OCI-LY1 (cell line): Measurements from ENCODE around the gene OLR1.

Source experiments
- H2AFZ ChIP-seq: fragments of 200-600 bp; sonication (generic), shearing (Covaris generic); 2 replicates; pipeline ENCODE4 v1.6.0; 2014; ENCODE audit warnings: antibody characterized with exemption, mild to moderate bottlenecking, low read length
- H3F3A ChIP-seq: fragments of 200-600 bp; sonication (generic), shearing (Covaris generic); 2 replicates; pipeline ENCODE4 v1.6.0; 2014; ENCODE audit warnings: mild to moderate bottlenecking, antibody characterized with exemption, low read length, moderate library complexity; ENCODE audit not compliant: insufficient read depth
- H3K27ac ChIP-seq: fragments of 200-600 bp; sonication (generic); 2 replicates; pipeline ENCODE4 v1.5.1; 2014; ENCODE audit warnings: low read length, mixed run types, mild to moderate bottlenecking, low read depth; ENCODE audit not compliant: poor library complexity, severe bottlenecking
- H3K27me3 ChIP-seq: fragments of 200-600 bp; sonication (generic); 2 replicates; pipeline ENCODE4 v1.6.0; 2014; ENCODE audit warnings: antibody characterized with exemption, mild to moderate bottlenecking, low read length, moderate library complexity; ENCODE audit not compliant: insufficient read depth
- H3K36me3 ChIP-seq: fragments of 200-600 bp; sonication (generic); 2 replicates; pipeline ENCODE4 v1.6.1; 2014; ENCODE audit warnings: mild to moderate bottlenecking, antibody characterized with exemption, low read length, moderate library complexity, mixed read lengths; ENCODE audit not compliant: insufficient read depth
- H3K4me1 ChIP-seq: fragments of 200-600 bp; sonication (generic); 2 replicates; pipeline ENCODE4 v1.5.1; 2014; ENCODE audit warnings: mild to moderate bottlenecking, low read length, moderate library complexity; ENCODE audit not compliant: insufficient read depth, severe bottlenecking
- H3K4me2 ChIP-seq: fragments of 200-600 bp; sonication (generic), shearing (Covaris generic); 2 replicates; pipeline ENCODE4 v1.6.1; 2014; ENCODE audit warnings: low read length
- H3K4me3 ChIP-seq: fragments of 200-600 bp; sonication (generic); 2 replicates; pipeline ENCODE4 v1.5.1; 2014; ENCODE audit warnings: low read length, low read depth, mild to moderate bottlenecking, mixed read lengths; ENCODE audit not compliant: poor library complexity, severe bottlenecking
- H3K79me2 ChIP-seq: fragments of 200-600 bp; shearing (Covaris generic); 2 replicates; pipeline ENCODE4 v1.6.1; 2016; ENCODE audit warnings: mixed run types, low read length, mixed read lengths; ENCODE audit not compliant: insufficient read depth
- H3K9ac ChIP-seq: fragments of 200-600 bp; sonication (generic), shearing (Covaris generic); 2 replicates; pipeline ENCODE4 v1.6.1; 2014; ENCODE audit warnings: mild to moderate bottlenecking, low read length, mixed read lengths
- H3K9me2 ChIP-seq: fragments of 200-600 bp; sonication (generic), shearing (Covaris generic); 2 replicates; pipeline ENCODE4 v1.6.1; 2014; ENCODE audit warnings: low read depth, mild to moderate bottlenecking, low read length, mixed read lengths
- H3K9me3 ChIP-seq: fragments of 200-600 bp; shearing (Covaris generic); 2 replicates; pipeline ENCODE4 v1.6.1; 2014; ENCODE audit warnings: low read length, mixed read lengths
- H4K20me1 ChIP-seq: fragments of 200-600 bp; sonication (generic), shearing (Covaris generic); 2 replicates; pipeline ENCODE4 v1.6.0; 2016; ENCODE audit warnings: mild to moderate bottlenecking, low read length; ENCODE audit not compliant: insufficient read depth
- EZH2 ChIP-seq: fragments of 200-600 bp; sonication (generic), shearing (Covaris generic); IDR thresholded peaks from 2 replicates; pipeline ENCODE4 v1.8.0; 2017; ENCODE audit warnings: borderline replicate concordance, mixed run types, mild to moderate bottlenecking, antibody characterized with exemption, low read length, moderate library complexity, mixed read lengths
- TF ChIP-seq, protein P1 (sequence below): fragments of 200-600 bp; sonication (generic), shearing (Covaris generic); IDR thresholded peaks from 2 replicates; pipeline ENCODE4 v1.5.1; 2017; ENCODE audit warnings: mild to moderate bottlenecking, antibody characterized with exemption, low read length, moderate library complexity, mixed read lengths

OLR1 gene

DNA sequence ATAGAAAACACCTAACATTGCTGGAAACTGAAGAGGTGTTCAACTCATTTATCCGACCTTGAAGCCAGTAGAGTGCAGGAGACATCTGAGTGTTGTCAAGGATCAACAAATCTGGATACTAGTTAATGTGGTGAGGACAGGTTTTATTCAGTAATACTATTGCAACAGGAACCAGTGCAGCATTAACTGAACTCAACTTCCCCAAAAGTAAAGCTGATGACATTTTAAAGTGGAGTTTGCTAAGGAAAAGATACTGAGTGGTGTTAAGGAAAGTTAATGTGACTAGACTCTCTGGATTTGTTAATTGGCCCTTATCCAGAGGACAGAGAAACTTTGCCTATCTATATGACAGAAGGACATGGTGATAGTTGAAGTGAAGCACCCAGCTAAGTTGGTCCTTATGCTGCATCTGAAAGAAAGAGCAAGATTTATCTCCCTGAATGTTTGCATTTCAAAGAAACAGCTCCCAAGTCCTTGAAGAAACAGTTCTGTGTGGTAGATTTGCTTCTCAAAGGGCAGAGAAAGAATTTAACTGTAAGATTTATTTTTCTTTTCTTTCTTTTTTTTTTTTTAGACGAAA is 40.7 kb downstream of the OLR1 start:
- no peak overlapping the region for H2AFZ ChIP-seq
- H4K20me1 ChIP-seq = no peaks in the 10 kb centered on the region
- H3K79me2 ChIP-seq = no peaks in the 10 kb centered on the region
- no peak overlapping the region for H3K4me2 ChIP-seq
- no peak overlapping the region for H3K4me3 ChIP-seq
- H3K9me3 ChIP-seq = no peaks in the 10 kb centered on the region
- H3K9me2 ChIP-seq = no peaks in the 10 kb centered on the region
- no peaks in the 10 kb centered on the region for H3K36me3 ChIP-seq
- peaks cover 5% of the 10 kb centered on the region for H3K4me1 ChIP-seq
- TF ChIP-seq, protein P1, sequence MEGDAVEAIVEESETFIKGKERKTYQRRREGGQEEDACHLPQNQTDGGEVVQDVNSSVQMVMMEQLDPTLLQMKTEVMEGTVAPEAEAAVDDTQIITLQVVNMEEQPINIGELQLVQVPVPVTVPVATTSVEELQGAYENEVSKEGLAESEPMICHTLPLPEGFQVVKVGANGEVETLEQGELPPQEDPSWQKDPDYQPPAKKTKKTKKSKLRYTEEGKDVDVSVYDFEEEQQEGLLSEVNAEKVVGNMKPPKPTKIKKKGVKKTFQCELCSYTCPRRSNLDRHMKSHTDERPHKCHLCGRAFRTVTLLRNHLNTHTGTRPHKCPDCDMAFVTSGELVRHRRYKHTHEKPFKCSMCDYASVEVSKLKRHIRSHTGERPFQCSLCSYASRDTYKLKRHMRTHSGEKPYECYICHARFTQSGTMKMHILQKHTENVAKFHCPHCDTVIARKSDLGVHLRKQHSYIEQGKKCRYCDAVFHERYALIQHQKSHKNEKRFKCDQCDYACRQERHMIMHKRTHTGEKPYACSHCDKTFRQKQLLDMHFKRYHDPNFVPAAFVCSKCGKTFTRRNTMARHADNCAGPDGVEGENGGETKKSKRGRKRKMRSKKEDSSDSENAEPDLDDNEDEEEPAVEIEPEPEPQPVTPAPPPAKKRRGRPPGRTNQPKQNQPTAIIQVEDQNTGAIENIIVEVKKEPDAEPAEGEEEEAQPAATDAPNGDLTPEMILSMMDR = no peak
- no peak for TF ChIP-seq EZH2
- no peaks in the 10 kb centered on the region for H3F3A ChIP-seq
- no peak overlapping the region for H3K27ac ChIP-seq
- H3K27me3 ChIP-seq = no peaks in the 10 kb centered on the region
- no peak overlapping the region for H3K9ac ChIP-seq

DNA sequence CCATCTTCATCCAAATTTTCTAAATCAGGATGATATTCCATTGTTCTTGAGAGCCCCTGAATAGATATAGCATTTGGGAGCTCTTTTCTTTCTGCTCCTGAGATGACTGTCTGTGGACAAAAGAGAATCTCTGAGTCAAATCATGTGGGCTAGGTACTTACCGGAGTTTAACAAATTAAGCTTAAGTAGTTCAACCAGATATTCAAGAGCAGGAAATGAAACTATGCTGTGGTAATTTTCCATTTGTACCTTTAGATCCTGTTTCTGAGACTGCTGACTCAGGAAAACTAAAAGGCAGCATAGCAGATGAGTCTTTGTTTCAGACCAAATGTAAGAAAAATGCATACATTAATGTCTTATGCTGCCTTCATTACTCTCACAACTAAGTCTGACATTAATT is 41.9 kb downstream of the OLR1 start, which contains the start of gene CLEC7A:
CLEC7A (minus strand) TSS at position 158 of the 400 bp plus-strand sequence; CDS start at position 41, 117 bp downstream.
- TF ChIP-seq, protein P1 = no peak
- no peak for TF ChIP-seq EZH2
- no peak within 1 kb of the TSS for H3K4me2 ChIP-seq

DNA sequence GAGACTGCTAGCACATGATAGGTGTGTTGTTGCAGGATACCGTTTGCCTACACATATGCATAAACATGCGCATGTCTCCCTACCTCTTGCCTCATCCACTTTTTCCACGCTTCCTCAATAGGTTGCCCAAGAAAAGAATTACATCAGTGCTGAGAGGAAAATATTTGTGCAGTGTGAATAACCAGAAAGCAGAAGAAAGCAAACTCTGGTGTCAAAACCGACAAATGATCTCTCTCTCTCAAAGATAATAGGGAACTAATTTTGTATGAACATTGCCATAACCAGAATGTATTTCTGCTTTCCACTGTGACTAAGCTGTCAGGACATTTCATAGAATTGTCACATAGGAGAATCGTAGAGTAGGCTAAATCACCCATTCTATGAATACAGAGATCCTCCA is 43.2 kb downstream of the OLR1 start:
- TF ChIP-seq, protein P1 = no peak
- TF ChIP-seq EZH2 = no peak
- H3K9ac ChIP-seq = no peak overlapping the region
- H3K4me2 ChIP-seq = no peak overlapping the region
- no peaks in the 10 kb centered on the region for H3K27me3 ChIP-seq
- no peaks in the 10 kb centered on the region for H3F3A ChIP-seq
- H3K9me2 ChIP-seq = no peaks in the 10 kb centered on the region
- peaks cover 5% of the 10 kb centered on the region for H3K4me1 ChIP-seq
- H3K9me3 ChIP-seq = no peaks in the 10 kb centered on the region
- no peaks in the 10 kb centered on the region for H3K79me2 ChIP-seq
- H3K27ac ChIP-seq = no peak overlapping the region
- no peaks in the 10 kb centered on the region for H4K20me1 ChIP-seq
- no peaks in the 10 kb centered on the region for H3K36me3 ChIP-seq
- H3K4me3 ChIP-seq = no peak overlapping the region
- H2AFZ ChIP-seq = no peak overlapping the region

More for the DNA sequence above, 41.9 kb downstream of the OLR1 start, which contains the start of gene CLEC7A:
- peaks cover 5% of the 10 kb centered on the region for H3K4me1 ChIP-seq
- H3K27ac ChIP-seq = no peak within 1 kb of the TSS
- H2AFZ ChIP-seq = no peak within 1 kb of the TSS
- no peaks in the 10 kb centered on the region for H3K27me3 ChIP-seq
- no peak within 1 kb of the TSS for H3K4me3 ChIP-seq
- H3K36me3 ChIP-seq = no peaks in the 10 kb centered on the region
- H3K9me2 ChIP-seq = no peaks in the 10 kb centered on the region
- no peaks in the 10 kb centered on the region for H3F3A ChIP-seq
- no peak within 1 kb of the TSS for H3K9ac ChIP-seq
- no peaks in the 10 kb centered on the region for H3K79me2 ChIP-seq
- no peaks in the 10 kb centered on the region for H3K9me3 ChIP-seq
- H4K20me1 ChIP-seq = no peaks in the 10 kb centered on the region
